SHP77 (cell line): Measurements from ENCODE around the gene CAMK1.

Source experiments
- DNase-seq, 2 experiments: peaks; one replicate each; lab custom pipeline; 2025; lab: John Stamatoyannopoulos, UW

The CAMK1 gene

GRCh38 chr3:9769426-9770275, at the start of gene CAMK1:
Gene CAMK1 (minus strand): TSS chr3:9769947. CDS start chr3:9767749, 2,198 bp downstream.
- peak; percentile 35 to 74 for DNase-seq

- no peak for DNase-seq
These were observed 49.1 kb upstream of the CAMK1 start for GRCh38 chr3:9818666-9819335.

- DNase-seq: no peak
These were observed 47.7 kb upstream of the CAMK1 start for GRCh38 chr3:9817436-9817835.

- no peak for DNase-seq
These were observed 46.2 kb upstream of the CAMK1 start for GRCh38 chr3:9815986-9816385.

- no peak for DNase-seq
These were observed 43.2 kb upstream of the CAMK1 start for GRCh38 chr3:9812870-9813483.

- no peak for DNase-seq
These were observed 41.1 kb upstream of the CAMK1 start for GRCh38 chr3:9810846-9811245.

- DNase-seq: no peak
These were observed 40.7 kb upstream of the CAMK1 start for GRCh38 chr3:9810433-9810770.

DNA sequence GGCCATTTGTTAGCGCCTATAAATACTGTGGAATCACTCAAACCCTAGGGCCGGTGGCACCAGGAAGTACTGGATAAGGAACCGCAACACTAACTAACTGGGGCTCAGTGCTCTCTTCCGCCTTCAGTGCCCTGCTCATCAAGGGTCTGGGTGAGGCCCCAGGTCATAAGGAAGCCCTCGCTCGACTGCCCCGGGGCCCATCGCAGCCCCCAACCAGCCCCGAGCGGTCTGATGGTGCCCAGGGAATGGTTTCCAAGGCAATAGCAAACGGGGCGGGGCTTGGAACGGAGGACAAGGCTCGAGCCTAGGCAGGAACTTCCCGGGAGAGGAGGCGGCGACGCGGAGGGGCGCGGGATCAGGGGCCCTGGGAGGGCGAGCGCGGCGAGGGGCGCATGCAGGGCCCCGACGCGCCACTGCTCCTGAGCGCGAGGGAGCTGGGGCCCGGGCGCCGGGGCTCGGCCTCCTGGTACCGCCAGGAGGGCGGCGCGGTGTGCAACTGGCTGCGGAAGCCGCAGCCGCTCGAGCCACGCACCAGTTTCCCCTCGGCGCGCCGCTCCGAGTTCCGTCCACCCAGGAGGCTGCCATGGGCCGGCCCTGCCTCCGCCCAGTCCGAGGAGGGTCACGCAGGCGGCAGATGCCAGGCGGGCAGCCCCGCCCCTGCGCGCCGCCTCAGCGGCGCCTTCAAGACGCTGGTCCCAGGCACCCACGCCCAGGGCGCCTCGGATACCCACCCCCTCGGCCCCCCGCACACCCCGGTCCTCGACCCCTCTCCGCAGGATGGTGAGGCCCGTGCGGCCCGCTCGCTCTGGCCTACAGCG, 40.1 kb upstream of the CAMK1 start, which contains the start of gene TTLL3:
TSS of gene TTLL3 (plus strand) at position 648 of the 818 bp plus-strand sequence. CDS start 400 bp downstream, outside the sequence.
- DNase-seq: peak; percentile 70 to 83

- DNase-seq: no peak
These were observed 39.5 kb upstream of the CAMK1 start for GRCh38 chr3:9809239-9809614.

GRCh38 chr3:9808345-9809037, 38.7 kb upstream of the CAMK1 start:
- peak; percentile 31 to 58 for DNase-seq

DNA sequence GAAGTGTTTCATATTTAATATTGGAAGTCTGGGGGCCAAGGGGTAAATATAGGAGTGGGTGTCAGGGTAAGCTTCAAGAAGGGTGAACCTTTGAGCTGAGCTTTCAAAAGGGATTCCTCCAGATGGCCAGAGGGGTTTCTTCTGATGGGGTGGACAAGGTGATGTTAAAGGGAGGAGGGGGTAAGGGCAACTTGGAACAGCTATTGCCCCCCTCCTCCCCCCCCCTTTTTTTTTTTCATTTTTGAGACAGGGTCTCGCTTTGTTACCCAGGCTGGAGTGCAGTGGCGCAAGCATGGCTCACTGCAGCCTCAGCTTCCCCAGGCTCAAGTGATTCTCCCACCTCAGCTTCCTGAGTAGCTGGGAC, 38.2 kb upstream of the CAMK1 start:
- DNase-seq: no peak

- DNase-seq: no peak
These were observed 37.2 kb upstream of the CAMK1 start for GRCh38 chr3:9806688-9807589.

DNA sequence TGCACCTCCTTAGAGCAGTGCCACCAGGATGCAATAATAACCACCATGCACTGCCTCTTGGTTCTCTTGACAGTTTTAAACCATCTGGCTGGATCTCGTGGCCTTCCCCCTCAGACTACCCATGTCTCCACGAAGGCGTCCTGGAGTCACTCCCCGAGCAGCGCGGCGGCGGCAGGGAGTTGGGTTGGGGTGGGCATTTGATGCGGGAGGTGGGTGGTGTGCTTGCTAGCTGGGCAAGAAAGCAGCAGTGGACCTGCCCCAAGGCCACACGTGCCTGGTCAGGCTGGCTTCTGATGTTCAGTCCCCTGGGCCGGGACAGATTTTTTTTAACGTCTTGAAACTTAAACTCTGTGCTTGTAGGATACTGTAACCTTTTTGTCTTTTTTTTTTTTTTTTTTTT, 36.4 kb upstream of the CAMK1 start:
- DNase-seq: no peak

DNA sequence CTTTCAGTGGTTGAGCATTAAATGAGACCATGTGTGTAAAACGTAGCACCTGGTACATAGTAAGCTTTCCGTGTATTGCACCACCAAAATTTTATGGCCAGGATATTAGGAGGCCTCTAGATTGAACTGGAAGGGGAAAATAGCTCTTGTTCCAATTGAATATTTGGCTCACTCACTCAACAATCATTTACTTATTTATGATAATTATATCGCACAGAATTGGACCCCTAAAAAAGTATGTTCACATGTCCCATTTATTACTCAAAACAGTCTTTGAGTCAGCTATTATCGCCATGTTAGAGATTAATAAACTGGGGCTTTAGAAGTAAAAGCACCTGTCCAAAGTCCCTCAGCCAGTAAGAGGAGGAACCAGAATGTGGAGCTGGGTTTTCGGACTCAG, 35.2 kb upstream of the CAMK1 start:
- no peak for DNase-seq

DNA sequence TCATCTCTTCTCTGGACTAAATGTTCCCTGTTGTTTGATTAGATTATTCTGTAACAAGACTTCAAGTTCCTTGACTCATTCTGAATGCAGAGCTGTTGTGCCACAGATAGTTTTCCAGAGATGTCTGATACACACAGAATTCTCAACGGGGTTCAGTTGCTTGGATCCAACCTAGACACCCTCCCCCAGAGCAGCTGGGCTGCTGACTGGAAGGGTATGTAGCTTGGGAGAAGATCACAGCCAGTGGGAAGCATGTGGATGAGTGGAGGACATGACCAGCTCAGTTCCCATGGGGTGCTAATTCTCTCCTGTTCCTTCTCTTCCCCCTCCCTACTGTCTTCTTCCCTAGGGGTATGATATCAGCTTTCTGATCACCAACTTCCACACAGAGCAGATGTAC, 33.7 kb upstream of the CAMK1 start:
- DNase-seq: no peak

GRCh38 chr3:9800529-9800928, 30.8 kb upstream of the CAMK1 start:
- DNase-seq: peak in 1 of 2 experiments; percentile 11

DNA sequence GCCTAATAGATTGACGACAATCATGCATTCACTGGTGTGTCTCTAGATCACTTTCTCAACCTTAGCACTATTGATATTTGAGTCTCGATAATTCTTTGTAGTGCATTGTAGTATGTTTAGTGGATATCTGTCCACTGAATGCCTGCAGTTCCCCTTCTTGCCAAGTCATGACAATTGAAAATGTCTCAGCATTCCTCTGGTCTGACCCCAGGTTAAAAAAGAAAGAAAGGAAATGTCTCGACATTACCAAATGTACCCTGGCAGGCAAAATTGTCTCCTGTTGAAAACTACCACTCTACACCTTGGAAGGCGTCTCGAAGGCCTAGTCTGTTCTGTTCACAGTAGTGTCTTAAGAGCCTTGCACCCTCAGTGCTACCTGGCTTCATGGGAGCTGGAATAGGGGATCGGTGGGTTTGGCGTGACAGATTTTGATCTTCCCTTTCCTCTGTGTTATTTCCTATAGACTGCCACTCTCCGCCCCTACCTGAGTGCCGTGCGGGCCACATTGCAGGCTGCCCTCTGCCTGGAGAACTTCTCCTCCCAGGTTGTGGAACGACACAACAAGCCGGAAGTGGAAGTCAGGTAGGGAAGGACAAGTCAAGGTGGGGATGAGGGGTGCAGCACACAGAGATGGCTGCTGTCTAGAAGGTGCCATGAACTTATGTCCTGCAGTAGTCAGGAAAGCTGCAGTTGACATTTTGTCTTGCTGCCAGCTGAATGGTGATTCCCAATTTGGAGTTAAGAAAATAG, 27.6 kb upstream of the CAMK1 start:
- DNase-seq: no peak

DNA sequence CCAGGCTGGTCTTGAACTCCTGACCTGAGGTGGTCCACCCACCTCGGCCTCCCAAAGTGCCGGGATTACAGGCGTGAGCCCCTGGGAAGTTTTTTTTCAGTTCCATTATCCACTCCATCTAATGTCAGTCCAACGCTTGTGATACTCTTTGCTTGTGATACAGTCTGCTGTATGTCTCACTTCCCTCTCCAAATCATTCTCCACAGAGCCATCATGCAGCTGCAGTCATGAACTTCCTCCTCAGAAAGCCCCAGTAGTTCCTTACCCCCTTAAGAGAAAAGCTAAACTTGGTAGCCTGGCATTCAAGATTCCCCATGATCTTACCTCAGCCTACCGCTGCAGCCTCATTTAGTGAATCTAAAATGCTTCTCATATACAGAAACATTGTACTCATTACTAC, 25.5 kb upstream of the CAMK1 start:
- DNase-seq: no peak

DNA sequence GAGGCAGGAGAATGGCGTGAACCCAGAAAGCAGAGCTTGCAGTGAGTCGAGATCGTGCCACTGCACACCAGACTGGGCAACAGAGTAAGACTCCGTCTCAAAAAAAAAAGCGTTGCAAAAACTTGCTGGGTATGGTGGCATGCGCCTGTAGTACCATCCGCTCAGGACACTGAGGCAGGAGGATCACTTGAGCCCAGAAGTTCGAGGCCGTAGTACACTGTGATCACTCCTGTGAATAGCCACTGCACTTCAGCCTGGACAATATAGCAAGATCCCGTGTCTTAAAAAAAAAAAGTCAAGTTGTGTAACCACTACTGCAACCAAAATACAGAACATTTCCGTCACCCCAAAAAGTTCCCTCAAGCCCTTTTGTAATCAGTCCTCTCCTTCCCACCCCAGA, 24.7 kb upstream of the CAMK1 start:
- no peak for DNase-seq
